Stomach smooth muscle (tissue), 2 donors: ENCODE data around the gene CDC37.
"Not testable (repeated sequence)": the region's sequence is repeated elsewhere in the genome, so short reads cannot be mapped to it uniquely, and the experiment has no call there.

Experiments
- H3K27ac ChIP-seq: one replicate; pipeline ENCODE4 v1.7.0; 2013; ENCODE audit warnings: mild to moderate bottlenecking, low read length, inconsistent platforms
- H3K27me3 ChIP-seq, 2 donors: one replicate each; pipeline ENCODE4 v1.7.0; 2013; ENCODE audit warnings: low read length in 2 of 2; ENCODE audit not compliant: insufficient read depth in 2 of 2, control insufficient read depth in 1 of 2
- H3K36me3 ChIP-seq, 2 donors: one replicate each; pipeline ENCODE4 v1.7.0; 2013; ENCODE audit warnings: low read length in 2 of 2; ENCODE audit not compliant: control insufficient read depth in 2 of 2, insufficient read depth in 2 of 2
- H3K4me1 ChIP-seq: one replicate; pipeline ENCODE4 v1.7.0; 2013; ENCODE audit warnings: low read length; ENCODE audit not compliant: control insufficient read depth, insufficient read depth
- H3K4me3 ChIP-seq, 2 donors: one replicate each; pipeline ENCODE4 v1.7.0; 2013; ENCODE audit warnings: low read length in 2 of 2
- H3K9ac ChIP-seq, 2 donors: one replicate each; pipeline ENCODE4 v1.7.0; 2013; ENCODE audit warnings: low read length in 2 of 2, mild to moderate bottlenecking in 1 of 2
- H3K9me3 ChIP-seq, 2 donors: one replicate each; pipeline ENCODE4 v1.7.0; 2013; ENCODE audit warnings: low read length in 2 of 2; ENCODE audit not compliant: control insufficient read depth in 2 of 2
- donor health status: healthy.
- donor health status: Pancreatic carcinoma.

The CDC37 gene

DNA sequence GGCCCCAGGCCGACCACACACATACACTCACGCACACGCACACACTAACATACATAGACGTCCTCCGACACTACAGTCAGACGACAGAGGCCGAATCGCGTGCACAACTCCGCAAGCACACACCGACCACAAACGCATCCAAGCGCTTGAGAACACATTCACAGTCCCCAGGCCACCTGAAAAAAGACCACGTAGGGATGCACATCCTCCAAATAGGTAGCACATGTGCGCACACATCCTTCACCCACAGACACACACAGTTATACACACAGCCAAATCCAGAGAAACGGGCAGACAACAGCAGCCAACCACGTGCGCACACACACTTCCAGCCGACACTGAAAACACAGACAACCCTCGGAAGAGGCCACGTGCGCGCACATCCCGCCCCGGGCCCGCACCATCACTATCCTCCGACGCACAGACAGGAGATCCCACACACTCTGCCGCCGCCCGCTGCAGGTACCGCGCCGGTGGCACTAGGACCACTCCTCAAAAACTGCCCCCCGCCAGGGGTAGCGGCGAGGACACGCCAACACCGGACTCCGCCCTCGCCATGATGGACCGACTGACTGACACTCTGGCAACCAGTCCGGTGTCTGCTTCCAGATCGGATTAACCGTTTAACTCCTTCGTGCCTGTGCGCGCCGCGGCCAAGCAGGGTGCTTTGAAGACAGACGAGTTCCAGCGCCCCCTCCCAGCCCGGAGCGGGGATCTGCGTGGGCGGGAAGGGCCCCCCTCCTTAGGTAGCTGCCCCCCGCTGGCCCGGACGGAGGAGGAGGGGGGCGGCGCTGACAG is 16.5 kb upstream of the CDC37 start:
- H3K4me1 ChIP-seq, result peaks cover 39% of the 10 kb centered on the region
- H3K36me3 ChIP-seq, result no peaks in the 10 kb centered on the region
- H3K27ac ChIP-seq, result no peak overlapping the region
- peak overlapping the region; percentile 23 to 59 for H3K4me3 ChIP-seq
- no peak overlapping the region for H3K9ac ChIP-seq
- peaks cover 66 to 90% of the 10 kb centered on the region in 2 donors for H3K27me3 ChIP-seq
- H3K9me3 ChIP-seq, result no peaks in the 10 kb centered on the region

DNA sequence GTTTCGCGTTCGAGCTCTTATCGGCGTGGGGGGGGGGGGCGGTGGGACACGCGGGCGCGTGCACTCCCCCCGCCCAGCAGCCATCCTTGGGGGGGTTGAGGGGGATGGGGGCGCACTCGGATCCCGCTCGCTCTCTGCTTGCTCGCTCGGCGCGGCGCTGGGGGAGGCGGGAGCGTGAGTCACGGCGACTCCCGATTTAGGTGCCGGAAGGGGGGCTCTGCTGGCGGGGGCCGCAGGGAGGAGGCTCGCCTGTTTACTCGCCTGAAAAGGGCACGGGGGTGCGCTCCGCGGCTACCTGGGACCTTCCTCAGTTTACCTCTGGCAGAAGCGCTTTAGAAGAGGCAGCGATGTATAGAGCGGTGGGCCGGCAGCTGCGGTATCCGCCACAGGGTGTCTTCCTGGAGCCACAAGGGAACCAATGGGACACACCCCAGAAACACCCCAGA is 15.9 kb upstream of the CDC37 start:
- Histone ChIP-seq H3K27ac (no peak overlapping the region), H3K4me3 (peak overlapping the region in 1 of 2 donors; percentile 23), H3K9ac (no peak overlapping the region), H3K4me1 (peaks cover 33% of the 10 kb centered on the region), H3K27me3 (peaks cover 61 to 86% of the 10 kb centered on the region in 2 donors), H3K9me3 (peaks cover 0 to 4% of the 10 kb centered on the region in 2 donors), H3K36me3 (no peaks in the 10 kb centered on the region)

DNA sequence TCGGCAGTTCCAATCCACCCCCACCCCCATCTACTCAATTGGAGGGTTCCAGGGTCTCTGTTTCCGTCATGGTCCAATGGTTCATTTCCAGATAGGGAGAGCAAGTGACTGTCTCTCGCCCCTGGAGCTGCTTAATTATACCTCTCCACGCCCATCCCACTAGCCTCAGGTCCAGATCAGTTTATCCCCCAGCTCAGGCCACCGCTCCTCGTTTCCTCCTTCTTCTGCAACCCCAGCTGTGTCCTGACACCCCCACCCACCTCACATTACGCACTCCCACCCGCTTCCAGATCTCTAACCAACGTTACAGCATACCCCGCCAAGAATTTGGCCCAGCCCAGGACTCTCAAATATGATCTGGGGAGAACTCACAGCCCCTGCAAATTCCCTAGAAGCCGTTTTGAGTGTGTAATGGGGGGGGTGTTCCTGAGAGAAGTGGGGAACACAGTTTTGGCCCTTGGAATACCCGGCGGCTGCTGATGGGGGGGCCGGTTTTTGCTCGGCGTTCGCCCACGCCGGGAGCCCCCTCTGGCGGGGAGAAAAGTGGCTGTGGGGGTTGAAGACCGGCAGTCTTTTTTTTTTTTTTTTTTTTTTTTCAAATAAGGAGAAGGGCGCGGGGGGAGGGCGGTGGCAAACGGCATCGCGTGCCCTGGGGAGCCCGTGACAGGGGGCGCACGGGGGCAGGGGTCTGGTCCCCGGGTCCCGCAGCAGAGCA is 15.3 kb upstream of the CDC37 start:
- H3K36me3 ChIP-seq, result no peaks in the 10 kb centered on the region
- peaks cover 55 to 80% of the 10 kb centered on the region in 2 donors for H3K27me3 ChIP-seq
- peaks cover 0 to 4% of the 10 kb centered on the region in 2 donors for H3K9me3 ChIP-seq
- H3K9ac ChIP-seq, result no peak overlapping the region
- no peak overlapping the region for H3K4me3 ChIP-seq
- H3K4me1 ChIP-seq, result peaks cover 29% of the 10 kb centered on the region
- no peak overlapping the region for H3K27ac ChIP-seq

DNA sequence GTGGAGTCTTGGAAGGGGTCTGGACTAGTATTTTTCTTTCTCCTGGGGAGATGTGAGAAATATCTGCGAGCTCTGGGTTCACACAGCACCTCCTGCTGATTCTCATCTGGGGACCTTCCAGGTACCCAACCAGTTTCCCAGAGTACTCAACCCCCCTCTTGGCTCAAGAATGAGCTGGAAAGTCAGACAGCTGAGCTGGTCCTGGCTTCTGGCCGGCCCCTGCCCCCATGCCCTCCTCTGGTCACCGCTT is 14.8 kb upstream of the CDC37 start:
- Histone ChIP-seq H3K36me3 (no peaks in the 10 kb centered on the region), H3K27me3 (peaks cover 51 to 75% of the 10 kb centered on the region in 2 donors)

DNA sequence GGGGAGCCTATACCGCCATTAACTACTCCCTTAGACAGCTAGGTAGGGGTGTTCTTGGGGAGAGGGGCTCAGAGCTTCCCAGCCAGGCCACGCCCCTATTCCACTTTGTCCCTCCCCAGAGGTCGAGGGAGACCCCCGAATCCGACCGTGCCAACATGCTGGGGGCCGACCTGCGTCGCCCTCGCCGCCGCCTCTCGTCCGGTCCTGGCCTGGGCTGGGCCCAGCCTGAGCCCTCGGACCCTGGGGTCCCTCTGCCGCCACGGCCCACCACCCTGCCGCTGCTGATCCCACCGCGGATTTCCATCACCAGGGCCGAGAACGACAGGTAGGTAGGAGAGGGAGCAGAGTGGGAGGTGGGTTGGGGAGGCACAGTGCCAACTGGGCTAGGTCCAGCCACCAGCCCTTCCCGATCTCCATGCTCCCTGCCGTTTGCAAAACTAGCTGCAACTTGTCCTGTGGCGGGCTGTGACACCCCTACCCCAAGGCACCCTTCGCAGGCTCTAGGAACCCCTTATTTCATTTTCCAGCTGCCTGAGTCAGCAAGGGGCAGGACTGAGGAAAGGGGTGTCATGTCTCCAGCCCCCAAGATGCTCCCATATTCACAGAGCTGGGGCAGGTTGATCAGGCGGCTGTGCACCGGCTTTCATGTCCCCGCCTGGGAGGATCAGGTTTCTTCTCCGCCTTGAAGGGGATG is 14.3 kb upstream of the CDC37 start:
- H3K36me3 ChIP-seq, result no peaks in the 10 kb centered on the region
- peaks cover 0 to 4% of the 10 kb centered on the region in 2 donors for H3K9me3 ChIP-seq
- no peak overlapping the region for H3K27ac ChIP-seq
- no peak overlapping the region for H3K9ac ChIP-seq
- H3K4me3 ChIP-seq, result no peak overlapping the region
- peaks cover 49 to 72% of the 10 kb centered on the region in 2 donors for H3K27me3 ChIP-seq
- H3K4me1 ChIP-seq, result peaks cover 29% of the 10 kb centered on the region

More for the DNA sequence above, 14.8 kb upstream of the CDC37 start:
- Histone ChIP-seq H3K4me1 (peaks cover 29% of the 10 kb centered on the region), H3K27ac (no peak overlapping the region), H3K9me3 (peaks cover 0 to 4% of the 10 kb centered on the region in 2 donors), H3K9ac (no peak overlapping the region), H3K4me3 (no peak overlapping the region)

- Histone ChIP-seq H3K9me3 (peaks cover 0 to 4% of the 10 kb centered on the region in 2 donors), H3K27ac (no peak overlapping the region), H3K4me1 (peaks cover 29% of the 10 kb centered on the region), H3K36me3 (no peaks in the 10 kb centered on the region), H3K27me3 (peaks cover 39 to 62% of the 10 kb centered on the region in 2 donors), H3K9ac (no peak overlapping the region), H3K4me3 (peak overlapping the region in 1 of 2 donors; percentile 58)
Measured at GRCh38 chr19:10416380-10417257, 13.3 kb upstream of the CDC37 start.

- H3K9ac ChIP-seq, result no peak overlapping the region
- peaks cover 36 to 56% of the 10 kb centered on the region in 2 donors for H3K27me3 ChIP-seq
- peaks cover 27% of the 10 kb centered on the region for H3K4me1 ChIP-seq
- H3K4me3 ChIP-seq, result peak overlapping the region in 1 of 2 donors; percentile 58
- H3K27ac ChIP-seq, result no peak overlapping the region
- H3K36me3 ChIP-seq, result no peaks in the 10 kb centered on the region
- H3K9me3 ChIP-seq, result peaks cover 0 to 4% of the 10 kb centered on the region in 2 donors
Measured at GRCh38 chr19:10416083-10416379, 12.7 kb upstream of the CDC37 start.

DNA sequence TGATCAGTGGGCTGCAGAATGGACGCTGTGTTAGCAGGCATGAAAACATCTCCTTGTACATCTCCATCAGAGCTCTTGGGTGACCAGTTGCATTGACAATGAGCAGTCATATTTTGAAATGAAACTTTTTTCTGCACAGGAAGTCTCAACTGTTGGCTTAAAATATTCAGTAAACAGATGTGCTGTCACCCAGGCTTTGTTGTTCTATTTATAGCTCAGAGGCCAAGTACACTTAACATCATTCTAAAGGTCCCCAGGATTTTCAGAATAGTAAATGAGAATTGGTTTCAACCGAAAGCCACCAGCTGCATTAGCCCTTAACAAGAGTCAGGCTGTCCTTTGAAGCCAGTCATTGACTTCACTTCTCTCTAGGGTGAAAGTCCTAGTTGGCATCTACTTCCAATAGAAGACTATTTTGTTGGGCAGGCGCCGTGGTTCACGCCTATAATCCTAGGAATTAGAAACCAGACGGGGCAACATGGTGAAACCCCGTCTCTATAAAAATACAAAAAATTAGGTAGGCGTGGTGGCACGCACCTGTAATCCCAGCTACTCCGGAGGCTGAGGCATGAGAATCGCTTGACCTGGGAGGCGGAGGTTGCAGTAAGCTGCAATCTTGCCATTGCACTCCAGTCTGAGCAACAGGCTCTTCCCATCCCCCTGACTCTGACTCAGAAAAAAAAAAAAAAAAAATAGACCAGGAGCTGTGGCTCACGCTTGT is 9.1 kb upstream of the CDC37 start:
- peaks cover 7% of the 10 kb centered on the region for H3K4me1 ChIP-seq
- no peak overlapping the region for H3K27ac ChIP-seq
- no peak overlapping the region for H3K9ac ChIP-seq
- peaks cover 25 to 27% of the 10 kb centered on the region in 2 donors for H3K27me3 ChIP-seq
- no peak overlapping the region for H3K4me3 ChIP-seq
- H3K36me3 ChIP-seq, result no peaks in the 10 kb centered on the region
- peaks cover 0 to 4% of the 10 kb centered on the region in 2 donors for H3K9me3 ChIP-seq

DNA sequence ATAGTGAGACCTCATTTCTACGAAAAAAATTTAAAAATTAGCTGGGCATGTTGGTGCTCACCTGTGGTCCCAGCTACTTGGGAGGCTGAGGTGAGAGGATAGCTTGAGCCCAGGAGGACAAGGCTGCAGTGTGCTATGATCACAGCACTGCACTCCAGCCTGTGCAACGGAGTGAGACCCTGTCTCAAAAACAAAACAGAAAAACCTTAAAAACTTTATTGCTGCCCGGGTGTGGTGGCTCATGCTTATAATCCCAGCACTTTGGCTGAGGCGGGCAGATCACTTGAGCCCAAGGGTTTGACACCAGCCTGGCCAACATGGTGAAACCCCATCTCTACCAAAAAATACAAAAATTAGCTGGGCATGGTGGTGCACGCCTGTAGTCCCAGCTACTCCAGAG is 7.9 kb upstream of the CDC37 start:
- not testable (repeated sequence) for H3K4me1 ChIP-seq, H3K9me3 ChIP-seq, H3K36me3 ChIP-seq, H3K27ac ChIP-seq, H3K4me3 ChIP-seq, H3K9ac ChIP-seq
- H3K27me3 ChIP-seq, result peaks cover 19 to 22% of the 10 kb centered on the region in 2 donors
